ENCODE data around the gene MLYCD. TPM values are rescaled to one million over a fixed set of nuclear protein-coding genes. Genes with fewer than 3 reads are reported as not detected.

The MLYCD gene
- total and polyA plus RNA-seq, 2 experiments from 2014 or later, result 3.2 to 7.2 TPM

DNA sequence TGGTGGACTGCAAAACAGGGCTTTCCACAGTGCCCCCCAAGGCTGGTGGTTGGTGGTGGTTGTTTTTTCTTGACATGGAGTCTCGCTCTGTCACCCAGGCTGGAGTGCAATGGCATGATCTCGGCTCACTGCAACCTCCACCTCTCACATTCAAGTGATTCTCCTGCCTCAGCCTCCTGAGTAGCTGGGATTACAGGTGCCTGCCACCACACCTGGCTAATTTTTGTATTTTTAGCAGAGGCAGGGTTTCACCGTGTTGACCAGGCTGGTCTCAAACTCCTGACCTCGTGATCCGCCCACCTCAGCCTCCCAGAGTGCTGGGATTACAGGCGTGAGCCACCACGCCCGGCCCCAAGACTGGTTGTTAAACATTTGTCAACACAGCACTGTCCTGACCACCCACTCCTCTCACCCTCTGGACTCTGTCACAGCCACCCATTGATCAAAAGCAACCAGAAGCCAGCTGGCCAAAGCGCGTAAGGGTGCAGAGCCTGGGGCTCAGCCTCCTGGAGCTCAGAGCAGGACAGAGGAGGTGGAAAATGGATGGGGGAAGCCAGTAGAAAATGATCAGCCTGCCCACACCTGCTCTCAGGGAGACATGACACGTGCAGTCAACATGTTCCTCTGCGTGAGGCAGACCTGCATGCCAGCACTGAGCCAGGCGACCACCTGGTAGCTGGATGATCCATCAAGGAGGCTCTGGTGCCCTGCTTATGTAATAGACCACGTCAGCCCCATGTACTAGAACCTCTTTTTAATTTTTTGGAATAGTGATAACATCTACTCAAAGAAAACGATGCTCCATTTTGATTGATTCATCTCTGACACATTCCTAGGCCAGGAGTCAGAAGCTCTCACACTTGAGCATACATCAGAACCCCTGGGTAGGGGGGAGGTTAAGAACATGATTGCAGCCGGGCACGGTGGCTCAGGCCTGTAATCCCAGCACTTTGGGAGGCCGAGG lies 39.3 kb downstream of the MLYCD start:
- peaks cover 26% of the 10 kb centered on the region for H3K27me3 Mint-ChIP-seq (ENCODE audit: insufficient read depth, low read depth, poor library complexity)
- Histone ChIP-seq H3K79me2 (replicated peaks; ENCODE audit: insufficient read depth) (no peaks in the 10 kb centered on the region), H3K27ac (ENCODE audit: low read depth) (no peak overlapping the region), H3K4me2 (no peak overlapping the region), H4K20me1 (replicated peaks; ENCODE audit: insufficient read depth) (no peaks in the 10 kb centered on the region), H3F3A (replicated peaks; ENCODE audit: low read depth) (no peaks in the 10 kb centered on the region), H3K36me3 (ENCODE audit: insufficient read depth) (no peaks in the 10 kb centered on the region), H3K9me2 (ENCODE audit: insufficient read depth) (no peaks in the 10 kb centered on the region), H3K4me1 (ENCODE audit: insufficient read depth) (no peaks in the 10 kb centered on the region), H3K27me3 (ENCODE audit: insufficient read depth) (no peaks in the 10 kb centered on the region), H3K4me3 (no peak overlapping the region), H2AFZ (no peak overlapping the region)
- DNase-seq (ENCODE audit: low spot score), result no peak
- no peak overlapping the region for H3K27ac Mint-ChIP-seq
- no peaks in the 10 kb centered on the region; the same call in 1 of the 3 replicates for H3K36me3 Mint-ChIP-seq (ENCODE audit: low read depth)
- peaks cover 12% of the 10 kb centered on the region for H3K4me1 Mint-ChIP-seq
- TF ChIP-seq, protein P1, sequence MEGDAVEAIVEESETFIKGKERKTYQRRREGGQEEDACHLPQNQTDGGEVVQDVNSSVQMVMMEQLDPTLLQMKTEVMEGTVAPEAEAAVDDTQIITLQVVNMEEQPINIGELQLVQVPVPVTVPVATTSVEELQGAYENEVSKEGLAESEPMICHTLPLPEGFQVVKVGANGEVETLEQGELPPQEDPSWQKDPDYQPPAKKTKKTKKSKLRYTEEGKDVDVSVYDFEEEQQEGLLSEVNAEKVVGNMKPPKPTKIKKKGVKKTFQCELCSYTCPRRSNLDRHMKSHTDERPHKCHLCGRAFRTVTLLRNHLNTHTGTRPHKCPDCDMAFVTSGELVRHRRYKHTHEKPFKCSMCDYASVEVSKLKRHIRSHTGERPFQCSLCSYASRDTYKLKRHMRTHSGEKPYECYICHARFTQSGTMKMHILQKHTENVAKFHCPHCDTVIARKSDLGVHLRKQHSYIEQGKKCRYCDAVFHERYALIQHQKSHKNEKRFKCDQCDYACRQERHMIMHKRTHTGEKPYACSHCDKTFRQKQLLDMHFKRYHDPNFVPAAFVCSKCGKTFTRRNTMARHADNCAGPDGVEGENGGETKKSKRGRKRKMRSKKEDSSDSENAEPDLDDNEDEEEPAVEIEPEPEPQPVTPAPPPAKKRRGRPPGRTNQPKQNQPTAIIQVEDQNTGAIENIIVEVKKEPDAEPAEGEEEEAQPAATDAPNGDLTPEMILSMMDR (conservative IDR thresholded peaks at IDR 0.05; ENCODE audit: low read depth in 2 of 2), result no peak
- no peak for TF ChIP-seq CREB1 (CRISPR knock-in tag; IDR thresholded peaks at IDR 0.05; ENCODE audit: low read depth)
- no peak for TF ChIP-seq EZH2phosphoT487 (IDR thresholded peaks at IDR 0.05; ENCODE audit: unreplicated experiment)
- no peak for TF ChIP-seq ZNF114 (CRISPR knock-in tag; IDR thresholded peaks at IDR 0.05)
- no peak for TF ChIP-seq JUNB (IDR thresholded peaks at IDR 0.05; ENCODE audit: unreplicated experiment)
- TF ChIP-seq ZNF462 (CRISPR knock-in tag; IDR thresholded peaks at IDR 0.05), result no peak
- TF ChIP-seq NANOG (IDR thresholded peaks at IDR 0.05; ENCODE audit: borderline replicate concordance), result no peak
- no peak for TF ChIP-seq EZH2 (IDR thresholded peaks at IDR 0.05; ENCODE audit: low read depth, unreplicated experiment)
- no peak for TF ChIP-seq REST (IDR thresholded peaks at IDR 0.05; ENCODE audit: unreplicated experiment)
- TF ChIP-seq STAT1 (IDR thresholded peaks at IDR 0.05; ENCODE audit: unreplicated experiment), result no peak
- no peak for TF ChIP-seq ZNF331 (CRISPR knock-in tag; IDR thresholded peaks at IDR 0.05; ENCODE audit: low read depth)
- TF ChIP-seq POLR2AphosphoS5 (IDR thresholded peaks at IDR 0.05; ENCODE audit: low read depth), result no peak
- TF ChIP-seq, protein P2, sequence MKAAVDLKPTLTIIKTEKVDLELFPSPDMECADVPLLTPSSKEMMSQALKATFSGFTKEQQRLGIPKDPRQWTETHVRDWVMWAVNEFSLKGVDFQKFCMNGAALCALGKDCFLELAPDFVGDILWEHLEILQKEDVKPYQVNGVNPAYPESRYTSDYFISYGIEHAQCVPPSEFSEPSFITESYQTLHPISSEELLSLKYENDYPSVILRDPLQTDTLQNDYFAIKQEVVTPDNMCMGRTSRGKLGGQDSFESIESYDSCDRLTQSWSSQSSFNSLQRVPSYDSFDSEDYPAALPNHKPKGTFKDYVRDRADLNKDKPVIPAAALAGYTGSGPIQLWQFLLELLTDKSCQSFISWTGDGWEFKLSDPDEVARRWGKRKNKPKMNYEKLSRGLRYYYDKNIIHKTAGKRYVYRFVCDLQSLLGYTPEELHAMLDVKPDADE (IDR thresholded peaks at IDR 0.05), result no peak
- no peaks in the 10 kb centered on the region for H3K9me3 Mint-ChIP-seq
- ATAC-seq, result no peak
- H3K4me3 Mint-ChIP-seq, result no peak overlapping the region

All from GM23338 (cell line).